ENCODE measurements around the gene HRCT1. TPM values are rescaled to one million over a fixed set of nuclear protein-coding genes. Genes with fewer than 3 reads are reported as not detected.

Gene HRCT1
- total RNA-seq, 4 donors from 2014 or later: 9.1 to 32.6 (median 17.2) TPM

GRCh38 chr9:35940458-35941407 lies 34.7 kb downstream of the HRCT1 start:
- H3K4me3 ChIP-seq: no peak overlapping the region
- DNase-seq: peak in 2 of 3 donors; percentile 39 to 69
- peak overlapping the region; percentile 22 to 74 (median 52) for H3K27ac ChIP-seq
- peaks cover 0 to 27% (median 4%) of the 10 kb centered on the region in 4 donors for H3K4me1 ChIP-seq
- no peak for TF ChIP-seq CTCF (IDR thresholded peaks at IDR 0.05)
- no peak for TF ChIP-seq POLR2A (IDR thresholded peaks at IDR 0.05)
- no peaks in the 10 kb centered on the region for H3K27me3 ChIP-seq
- no peaks in the 10 kb centered on the region for H3K9me3 ChIP-seq
- H3K36me3 ChIP-seq: no peaks in the 10 kb centered on the region

- H3K36me3 ChIP-seq: no peaks in the 10 kb centered on the region
- no peak for DNase-seq
- no peak overlapping the region for H3K27ac ChIP-seq
- H3K4me1 ChIP-seq: peaks cover 0 to 36% (median 5%) of the 10 kb centered on the region in 4 donors
- H3K27me3 ChIP-seq: no peaks in the 10 kb centered on the region
- H3K4me3 ChIP-seq: no peak overlapping the region
- no peaks in the 10 kb centered on the region for H3K9me3 ChIP-seq
- TF ChIP-seq CTCF (IDR thresholded peaks at IDR 0.05): no peak
- no peak for TF ChIP-seq POLR2A (IDR thresholded peaks at IDR 0.05)
Measured at GRCh38 chr9:35942286-35942685, 36.3 kb downstream of the HRCT1 start.

GRCh38 chr9:35944173-35944572 lies 38.2 kb downstream of the HRCT1 start:
- Histone ChIP-seq H3K27me3 (no peaks in the 10 kb centered on the region), H3K9me3 (no peaks in the 10 kb centered on the region), H3K36me3 (no peaks in the 10 kb centered on the region), H3K27ac (no peak overlapping the region), H3K4me1 (peaks cover 0 to 40% (median 5%) of the 10 kb centered on the region in 4 donors), H3K4me3 (no peak overlapping the region)
- DNase-seq: no peak
- TF ChIP-seq CTCF (IDR thresholded peaks at IDR 0.05) (no peak), POLR2A (IDR thresholded peaks at IDR 0.05) (no peak)

GRCh38 chr9:35944841-35945240 lies 38.8 kb downstream of the HRCT1 start:
- Histone ChIP-seq H3K27ac (peak overlapping the region in 3 of 4 donors; percentile 0 to 68 (median 13)), H3K4me3 (no peak overlapping the region), H3K36me3 (no peaks in the 10 kb centered on the region), H3K9me3 (no peaks in the 10 kb centered on the region), H3K27me3 (no peaks in the 10 kb centered on the region), H3K4me1 (peaks cover 0 to 40% (median 5%) of the 10 kb centered on the region in 4 donors)
- TF ChIP-seq CTCF (IDR thresholded peaks at IDR 0.05): no peak
- no peak for TF ChIP-seq POLR2A (IDR thresholded peaks at IDR 0.05)
- no peak for DNase-seq

GRCh38 chr9:35945341-35946018 lies 39.5 kb downstream of the HRCT1 start:
- TF ChIP-seq CTCF (IDR thresholded peaks at IDR 0.05): peak; percentile 53 to 84 (median 74)
- no peak for TF ChIP-seq POLR2A (IDR thresholded peaks at IDR 0.05)
- Histone ChIP-seq H3K36me3 (no peaks in the 10 kb centered on the region), H3K4me3 (no peak overlapping the region), H3K27me3 (no peaks in the 10 kb centered on the region), H3K9me3 (no peaks in the 10 kb centered on the region), H3K4me1 (peaks cover 0 to 33% (median 5%) of the 10 kb centered on the region in 4 donors), H3K27ac (peak overlapping the region in 3 of 4 donors; percentile 0 to 68 (median 13))
- peak; percentile 75 to 91 (median 87) for DNase-seq

All from Peyer's patch (tissue), 4 donors.